GM12872 (cell line): Measurements from ENCODE around the gene FAM162A.

ENCODE experiments used
- TF ChIP-seq, protein P1 (sequence below): IDR thresholded peaks from 3 replicates; pipeline ENCODE4 v1.5.1; 2011; ENCODE audit warnings: low read depth, mild to moderate bottlenecking, low read length, moderate library complexity; ENCODE audit not compliant: insufficient read depth

Gene FAM162A

DNA sequence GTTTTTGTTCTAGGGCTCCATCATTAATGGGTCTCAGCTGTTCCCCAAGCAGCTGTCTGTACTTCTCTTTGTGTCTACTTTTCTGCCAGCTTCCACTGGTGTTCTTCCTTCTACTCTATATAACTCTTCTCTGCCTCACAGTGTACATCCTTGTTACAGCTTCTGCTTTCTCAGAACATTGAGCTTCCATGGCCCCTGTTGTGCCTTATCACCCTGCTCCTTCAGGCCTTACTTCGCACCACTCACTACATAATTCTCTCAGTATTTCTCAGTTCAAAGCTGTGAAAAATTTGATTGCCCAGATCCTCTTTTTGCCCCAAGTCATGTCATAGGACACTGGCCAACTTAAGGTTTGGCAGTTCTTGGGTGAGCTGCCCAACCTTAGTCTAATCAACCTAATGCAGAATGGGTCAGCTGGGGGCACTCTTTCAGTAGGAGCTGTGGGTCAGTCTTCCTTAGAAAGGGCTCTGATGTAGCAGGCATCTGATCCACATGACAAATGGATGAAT, 30.0 kb upstream of the FAM162A start:
- TF ChIP-seq, protein P1, sequence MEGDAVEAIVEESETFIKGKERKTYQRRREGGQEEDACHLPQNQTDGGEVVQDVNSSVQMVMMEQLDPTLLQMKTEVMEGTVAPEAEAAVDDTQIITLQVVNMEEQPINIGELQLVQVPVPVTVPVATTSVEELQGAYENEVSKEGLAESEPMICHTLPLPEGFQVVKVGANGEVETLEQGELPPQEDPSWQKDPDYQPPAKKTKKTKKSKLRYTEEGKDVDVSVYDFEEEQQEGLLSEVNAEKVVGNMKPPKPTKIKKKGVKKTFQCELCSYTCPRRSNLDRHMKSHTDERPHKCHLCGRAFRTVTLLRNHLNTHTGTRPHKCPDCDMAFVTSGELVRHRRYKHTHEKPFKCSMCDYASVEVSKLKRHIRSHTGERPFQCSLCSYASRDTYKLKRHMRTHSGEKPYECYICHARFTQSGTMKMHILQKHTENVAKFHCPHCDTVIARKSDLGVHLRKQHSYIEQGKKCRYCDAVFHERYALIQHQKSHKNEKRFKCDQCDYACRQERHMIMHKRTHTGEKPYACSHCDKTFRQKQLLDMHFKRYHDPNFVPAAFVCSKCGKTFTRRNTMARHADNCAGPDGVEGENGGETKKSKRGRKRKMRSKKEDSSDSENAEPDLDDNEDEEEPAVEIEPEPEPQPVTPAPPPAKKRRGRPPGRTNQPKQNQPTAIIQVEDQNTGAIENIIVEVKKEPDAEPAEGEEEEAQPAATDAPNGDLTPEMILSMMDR = no peak

DNA sequence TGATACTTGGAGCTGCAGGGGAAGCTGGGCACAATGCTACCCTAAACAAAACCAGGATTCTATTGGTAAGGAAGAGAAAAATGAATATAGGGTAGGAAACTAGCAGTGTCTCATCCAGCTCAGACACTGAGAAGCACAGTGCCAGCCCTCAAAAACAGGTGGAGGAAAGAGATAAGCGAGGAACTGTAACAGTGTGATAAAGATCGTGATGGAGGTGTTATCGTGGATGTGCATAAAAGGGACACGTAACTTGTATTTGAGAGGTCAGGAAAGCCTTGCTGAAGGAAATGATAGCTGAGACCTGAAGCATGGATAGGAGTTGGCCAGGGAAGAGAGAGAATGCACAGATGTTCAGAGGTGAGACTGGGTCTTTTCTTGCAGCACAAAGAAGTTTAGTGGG, 28.4 kb upstream of the FAM162A start:
- TF ChIP-seq, protein P1 = no peak

DNA sequence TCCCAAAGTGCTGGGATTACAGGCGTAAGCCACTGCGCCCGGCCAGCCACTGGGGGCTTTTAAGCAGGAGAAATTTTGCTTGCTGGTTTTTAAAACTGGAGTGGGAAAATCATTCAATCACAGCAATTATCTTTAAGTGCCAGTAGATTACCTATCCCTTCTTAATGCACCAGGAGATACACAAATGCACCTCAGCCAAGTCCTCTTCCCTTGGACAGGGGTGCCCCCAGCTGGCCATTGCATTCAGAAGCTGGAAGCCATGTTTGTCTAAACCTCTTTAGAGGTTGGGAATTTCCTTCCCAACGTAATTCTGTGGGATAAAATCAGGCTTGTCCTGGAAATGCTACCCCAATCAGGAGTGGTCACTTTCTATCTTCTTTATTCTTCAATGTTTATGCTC, 27.6 kb upstream of the FAM162A start:
- TF ChIP-seq, protein P1 = peak; percentile 44

DNA sequence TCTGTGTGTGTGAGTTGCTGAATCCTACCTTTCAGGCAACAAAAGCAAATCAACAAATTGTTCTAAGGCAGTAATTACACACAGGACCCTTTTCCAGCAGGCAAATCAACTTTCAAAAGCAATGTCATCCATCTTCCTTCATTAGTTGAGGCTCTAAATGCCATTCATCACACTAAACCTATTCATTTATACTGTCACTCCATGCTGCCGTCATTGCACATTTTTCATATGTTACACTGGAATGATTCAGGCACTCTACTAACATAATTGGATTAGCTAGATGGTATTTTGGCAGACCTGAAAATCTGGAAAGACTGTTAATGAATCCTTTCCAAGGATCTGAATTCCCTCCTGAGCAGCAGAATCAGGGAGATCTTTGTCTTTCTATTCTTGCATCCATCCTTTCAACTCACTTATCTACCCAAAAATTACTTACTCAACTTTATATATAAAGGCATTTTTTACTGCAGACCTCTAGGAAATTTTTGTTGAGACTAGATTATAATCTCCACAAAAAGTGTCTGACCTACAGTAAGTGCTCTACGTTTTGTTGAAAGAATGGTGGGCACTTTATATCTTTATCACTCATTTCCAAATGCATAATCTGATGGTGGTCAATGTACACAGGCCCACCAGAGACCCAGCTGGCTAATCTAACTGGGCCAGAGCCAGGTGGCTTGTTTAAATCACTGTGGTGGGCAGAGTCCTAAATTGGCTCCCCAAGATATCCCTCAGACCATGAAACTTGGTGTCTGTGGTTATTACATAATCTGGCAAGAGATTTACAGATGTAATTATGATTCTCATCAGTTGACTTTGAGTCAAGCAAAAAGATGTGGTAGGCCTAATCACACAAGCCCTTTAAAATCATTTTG, 25.9 kb upstream of the FAM162A start:
- TF ChIP-seq, protein P1 = no peak

DNA sequence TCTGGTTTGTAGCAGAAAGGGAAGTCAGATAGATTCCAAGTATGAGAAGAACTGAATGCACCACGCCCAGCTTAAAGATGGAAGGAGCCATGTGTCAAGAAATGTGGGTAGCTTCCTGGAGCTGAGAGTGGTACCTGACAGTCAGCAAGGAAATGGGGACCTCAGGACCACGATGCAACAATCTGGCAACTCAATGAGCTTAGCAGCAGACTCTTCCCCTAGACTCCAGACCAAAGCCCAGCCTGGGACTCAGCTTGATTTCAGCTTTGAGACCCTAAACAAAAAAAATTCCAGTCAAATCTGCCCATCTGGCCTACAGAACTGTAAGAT, 25.3 kb upstream of the FAM162A start:
- TF ChIP-seq, protein P1 = no peak

DNA sequence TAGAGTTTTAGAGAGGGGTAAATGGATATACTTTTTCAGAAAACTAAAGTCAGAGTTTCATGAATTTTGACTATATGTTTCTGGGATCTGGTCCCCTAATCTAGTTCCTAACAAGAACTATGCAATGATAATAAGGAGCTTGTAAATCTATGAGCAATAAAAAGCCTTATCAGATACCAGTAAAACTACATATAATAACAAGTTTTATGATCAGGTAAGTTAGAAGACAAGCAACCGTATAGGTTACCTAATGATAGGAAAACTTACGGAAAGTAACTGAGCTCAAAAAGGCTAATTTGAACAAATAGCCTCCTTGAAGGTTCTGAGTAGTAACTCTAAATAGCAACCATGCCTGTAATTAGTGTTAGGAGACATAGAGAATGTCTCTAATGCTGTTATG, 22.0 kb upstream of the FAM162A start:
- TF ChIP-seq, protein P1 = no peak

DNA sequence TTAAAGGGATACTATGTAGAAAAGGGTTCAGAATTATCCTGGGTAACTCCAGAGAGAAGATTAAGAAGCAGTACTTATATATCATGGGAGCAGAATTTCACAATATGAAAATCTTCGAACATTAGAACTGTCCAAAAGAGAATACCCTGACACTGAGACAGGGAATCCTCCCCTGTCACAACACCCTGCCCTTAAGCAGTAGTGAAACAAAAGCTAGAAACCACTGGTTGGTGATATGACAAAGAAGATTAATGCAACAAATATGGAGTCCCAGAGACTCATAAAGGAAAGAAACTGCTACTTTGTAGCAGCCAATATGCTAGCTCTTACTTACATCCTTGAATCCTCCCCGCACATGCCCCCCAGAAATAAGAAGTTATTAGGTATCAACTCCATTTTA, 19.5 kb upstream of the FAM162A start:
- TF ChIP-seq, protein P1 = no peak
